Stimulated activated CD8-positive, alpha-beta memory T cell treated with anti-CD3 and anti-CD28 coated beads, Interleukin-4, amount 100 ng/mL, for 1 hour (primary cell): ENCODE measurements around the gene CNPY1.

Experiments used
- DNase-seq, 2 donors: peaks; one replicate each; pipeline ENCODE4 v3.0.0-alpha.2; 2020; ENCODE audit warnings: low read depth in 2 of 2, low spot score in 1 of 2

The CNPY1 gene

GRCh38 chr7:155468785-155469148, 77.6 kb downstream of the CNPY1 start:
- DNase-seq: no peak

DNA sequence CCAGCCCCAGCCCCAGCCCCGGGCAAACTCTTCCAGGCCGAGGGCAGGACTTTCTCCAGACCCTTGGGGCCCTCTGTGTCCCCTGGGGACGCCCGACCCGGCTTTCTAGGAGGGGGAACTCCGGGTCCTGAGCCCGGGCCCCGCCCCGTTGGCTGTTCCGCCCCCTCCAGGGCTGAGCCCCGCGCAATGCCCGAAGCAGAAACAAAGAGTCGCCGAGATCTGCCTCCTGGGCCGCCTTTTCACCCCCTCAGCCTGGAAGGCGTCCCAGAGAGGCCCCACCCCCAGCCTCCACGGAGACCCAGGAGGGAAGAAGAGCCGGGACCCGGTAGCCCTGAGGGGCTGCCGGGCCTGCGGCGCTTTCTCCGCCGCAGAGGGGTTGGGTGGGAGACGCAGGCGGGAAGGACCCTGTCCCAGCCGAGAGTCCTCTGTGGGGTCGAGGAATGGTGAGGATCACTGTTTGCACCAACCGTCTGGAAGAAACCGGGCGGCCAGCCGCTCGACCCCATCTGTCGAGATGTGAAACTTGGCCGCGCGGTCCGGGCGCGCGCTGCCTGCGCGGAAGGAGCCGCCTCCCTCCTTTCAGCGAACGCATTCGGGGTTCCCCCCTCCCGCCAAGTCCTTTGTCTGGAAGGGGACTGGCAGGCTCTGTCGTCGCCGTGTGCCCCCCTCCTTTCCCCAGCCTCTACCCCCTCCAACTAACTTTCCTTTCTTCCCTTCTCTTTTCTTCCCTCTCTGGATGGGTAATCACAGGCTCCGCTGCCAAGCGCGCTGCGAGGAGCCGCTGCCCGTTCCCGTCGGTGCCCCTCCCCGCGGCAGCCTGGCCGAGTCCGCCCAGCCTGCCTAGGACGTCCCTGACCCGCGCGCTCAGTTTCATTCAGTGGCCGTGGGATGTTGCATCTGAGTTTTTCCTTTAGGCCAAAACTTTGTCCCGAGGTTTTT, 78.2 kb downstream of the CNPY1 start:
- no peak for DNase-seq

DNA sequence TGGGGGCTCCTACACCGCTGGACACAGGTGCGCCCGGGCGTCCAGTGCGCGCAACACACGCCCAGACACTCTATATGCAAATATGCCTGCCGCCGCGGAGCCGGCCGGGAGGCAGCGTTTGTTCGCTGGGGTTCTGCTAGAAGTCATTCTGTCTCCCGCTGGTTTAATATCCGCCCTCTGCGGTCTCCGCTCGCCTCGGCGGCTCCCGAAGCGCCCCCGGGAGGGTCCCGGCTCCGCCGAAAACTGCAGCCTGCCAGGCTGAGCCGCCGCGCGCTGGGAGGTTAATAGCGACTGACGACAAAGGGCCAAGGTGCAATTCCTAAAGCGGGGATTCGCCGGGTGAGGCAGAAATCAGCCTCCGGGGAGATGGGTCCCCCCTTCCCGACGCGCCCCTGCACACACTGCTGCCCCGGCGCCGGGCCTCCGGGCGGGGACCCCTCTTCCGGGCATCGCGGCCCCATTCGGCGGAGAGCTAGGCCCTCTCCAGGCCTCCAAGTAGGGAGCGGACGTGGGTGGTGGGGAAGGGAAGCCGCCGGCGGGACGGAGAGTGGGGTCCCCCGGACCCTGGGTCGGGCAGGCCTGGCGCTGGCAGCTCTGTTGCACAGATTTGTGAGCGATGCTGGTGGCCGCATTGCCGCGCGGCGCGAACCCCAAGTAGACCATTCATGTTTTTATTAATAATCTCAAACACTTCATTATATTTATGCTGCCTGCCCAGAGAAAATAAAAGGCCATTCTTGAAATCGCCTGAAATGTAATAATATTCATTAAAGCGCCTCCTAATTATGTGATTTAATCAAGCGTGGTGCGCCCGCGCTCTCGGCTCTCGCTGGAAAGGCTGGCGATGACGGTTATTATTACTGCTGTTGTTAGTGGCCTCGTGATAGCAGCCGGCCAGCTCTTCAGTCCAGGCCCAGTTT, 79.3 kb downstream of the CNPY1 start:
- DNase-seq: no peak

DNA sequence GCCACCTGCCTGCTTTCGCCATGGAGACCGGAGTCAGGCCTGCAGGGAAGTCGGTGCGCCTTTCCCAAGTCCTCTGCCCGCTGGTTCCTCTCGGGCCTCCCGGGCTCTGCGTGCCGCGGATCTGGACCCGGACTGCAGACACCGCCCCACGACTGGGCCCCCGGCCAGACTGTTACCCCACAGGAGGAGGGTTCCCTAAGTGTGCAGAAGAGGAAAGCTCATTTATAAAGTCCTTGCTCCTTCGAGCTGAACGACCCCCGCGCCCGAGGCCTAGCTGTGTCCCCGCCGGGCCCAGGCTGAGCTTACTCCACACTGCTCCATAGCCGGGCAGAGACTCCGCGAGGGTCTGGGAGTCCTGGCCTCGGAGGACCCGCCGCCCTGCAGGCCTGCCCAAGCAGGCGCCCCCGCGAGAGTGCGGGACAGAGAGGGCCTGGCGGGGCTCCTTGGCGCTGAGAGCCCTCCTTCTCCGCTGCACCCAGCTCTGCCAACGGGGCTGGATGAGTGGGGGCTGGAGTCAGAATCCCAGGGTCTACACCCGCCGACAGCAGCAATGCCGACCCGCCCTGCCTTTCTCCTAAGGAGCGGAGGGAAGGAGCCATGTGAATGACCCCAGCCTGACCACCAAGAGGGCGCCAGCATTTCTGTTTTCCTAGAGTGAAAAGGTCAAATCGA, 80.1 kb downstream of the CNPY1 start:
- no peak for DNase-seq

- DNase-seq: no peak
Observed at GRCh38 chr7:155465761-155466141, 80.6 kb downstream of the CNPY1 start.

DNA sequence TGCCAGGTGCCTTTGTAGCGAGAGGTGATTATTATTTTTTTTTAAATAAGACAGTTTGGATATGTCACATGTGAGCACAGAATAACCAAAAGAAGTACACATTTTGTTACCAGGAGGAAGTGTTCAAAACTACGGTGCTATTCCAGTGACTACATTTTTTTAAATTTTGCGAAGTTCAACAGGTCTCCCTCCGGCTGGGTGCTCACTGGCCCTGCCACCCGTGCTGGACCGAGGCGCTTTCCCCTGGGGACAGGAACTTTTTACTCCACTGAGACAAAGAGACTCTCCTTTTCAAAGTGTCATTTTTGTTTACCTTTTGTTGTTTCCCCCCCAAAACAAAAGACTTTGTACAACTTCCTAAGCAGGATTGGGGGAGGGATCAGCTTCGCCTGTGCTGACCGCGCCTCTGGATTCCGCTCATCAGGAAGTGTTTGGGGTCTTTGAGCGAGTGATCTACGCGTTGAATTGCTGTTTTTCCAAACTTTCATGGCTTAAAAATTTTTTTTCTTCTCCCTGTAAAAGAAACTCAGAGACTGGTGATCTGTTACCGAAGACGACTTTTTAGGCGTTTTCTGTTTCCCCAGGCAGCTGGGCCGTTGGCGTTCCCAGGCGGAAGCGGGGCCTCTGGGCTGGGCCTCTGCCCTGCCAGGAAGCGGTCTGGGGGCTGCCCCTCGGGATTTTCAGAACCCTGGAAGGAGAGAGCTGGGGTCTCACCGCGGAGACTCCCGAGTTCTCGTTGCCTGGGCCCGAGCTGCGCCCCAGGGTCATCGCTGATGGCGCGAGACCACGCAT, 81.2 kb downstream of the CNPY1 start:
- no peak for DNase-seq

DNA sequence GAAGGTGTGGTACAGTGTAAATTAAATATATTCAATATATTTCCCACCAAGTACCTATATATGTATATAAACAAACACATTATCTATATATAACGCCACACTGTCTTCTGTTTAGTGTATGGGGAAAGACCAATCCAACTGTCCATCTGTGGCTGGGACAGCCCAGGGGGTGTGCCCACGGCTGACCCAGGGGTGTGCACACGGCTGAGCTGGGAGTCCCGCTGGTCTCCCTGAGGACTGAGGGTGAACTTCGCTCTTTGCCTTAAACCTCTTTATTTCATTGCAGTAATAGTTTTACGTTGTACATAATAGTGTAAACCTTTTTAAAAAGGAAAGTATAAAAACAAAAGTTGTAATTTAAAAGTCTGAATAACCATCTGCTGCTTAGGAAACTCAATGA, 82.2 kb downstream of the CNPY1 start:
- DNase-seq: no peak

DNA sequence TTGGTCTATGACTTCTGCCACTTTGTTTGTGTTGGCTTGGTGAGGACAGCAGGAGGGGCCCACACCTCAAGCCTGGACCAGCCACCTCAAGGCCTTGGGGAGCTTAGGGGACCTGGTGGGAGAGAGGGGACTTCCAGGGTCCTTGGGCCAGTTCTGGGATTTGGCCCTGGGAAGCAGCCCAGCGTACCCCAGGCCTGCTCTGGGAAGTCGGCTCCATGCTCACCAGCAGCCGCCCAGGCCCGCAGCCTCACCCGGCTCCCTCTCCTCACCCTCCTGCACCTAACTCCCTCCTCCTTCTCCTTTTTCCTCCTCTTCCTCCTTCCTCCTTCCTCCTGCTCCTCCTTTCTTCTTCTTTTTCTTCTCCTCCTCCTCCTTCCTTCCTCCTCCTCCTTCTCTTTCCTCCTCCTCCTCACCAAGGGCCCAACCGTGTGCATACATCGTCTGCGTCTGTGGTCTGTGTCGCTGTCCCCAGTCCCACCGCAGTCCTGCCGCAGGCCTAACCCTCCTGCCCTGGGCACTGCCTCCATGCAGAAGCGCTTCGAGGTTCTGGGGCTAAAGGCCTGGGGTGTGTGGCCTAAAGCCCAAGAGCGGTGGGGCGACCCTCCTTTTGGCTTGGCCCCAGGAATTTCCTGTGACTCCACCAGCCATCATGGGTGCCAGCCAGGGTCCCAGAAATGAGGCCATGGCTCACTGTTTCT, 83.1 kb downstream of the CNPY1 start:
- no peak for DNase-seq

- no peak for DNase-seq
Observed at GRCh38 chr7:155462163-155462735, 84.1 kb downstream of the CNPY1 start.

DNA sequence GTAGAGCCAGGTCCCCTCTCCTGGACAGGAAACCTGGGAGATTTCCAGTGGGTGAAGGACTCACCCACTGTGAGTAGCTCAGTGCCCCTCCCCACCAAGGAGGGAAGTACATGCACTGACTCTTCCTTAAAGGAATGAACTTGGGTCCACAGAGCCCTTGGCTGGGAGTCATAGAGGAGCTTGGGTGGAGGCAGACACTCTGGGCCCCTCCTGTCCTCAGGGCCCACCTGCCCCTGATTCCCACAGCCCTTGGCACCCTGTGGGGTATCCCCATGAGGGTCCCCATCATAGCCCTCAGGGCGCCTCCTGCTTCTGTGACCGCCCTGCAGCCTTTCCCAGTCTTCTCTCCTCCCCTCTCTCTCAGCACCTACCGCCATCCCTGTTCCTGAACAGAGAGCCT, 84.7 kb downstream of the CNPY1 start:
- DNase-seq: no peak

- DNase-seq: no peak
Observed at GRCh38 chr7:155460926-155461613, 85.3 kb downstream of the CNPY1 start.

- no peak for DNase-seq
Observed at GRCh38 chr7:155459700-155460461, 86.5 kb downstream of the CNPY1 start.

- no peak for DNase-seq
Observed at GRCh38 chr7:155458878-155459699, 87.3 kb downstream of the CNPY1 start.

GRCh38 chr7:155458111-155458877, 88.1 kb downstream of the CNPY1 start, which contains the start of gene EN2:
Gene EN2, plus strand, starts transcription at chr7:155458129. Its CDS starts 249 bp downstream, at chr7:155458378.
- DNase-seq: no peak

DNA sequence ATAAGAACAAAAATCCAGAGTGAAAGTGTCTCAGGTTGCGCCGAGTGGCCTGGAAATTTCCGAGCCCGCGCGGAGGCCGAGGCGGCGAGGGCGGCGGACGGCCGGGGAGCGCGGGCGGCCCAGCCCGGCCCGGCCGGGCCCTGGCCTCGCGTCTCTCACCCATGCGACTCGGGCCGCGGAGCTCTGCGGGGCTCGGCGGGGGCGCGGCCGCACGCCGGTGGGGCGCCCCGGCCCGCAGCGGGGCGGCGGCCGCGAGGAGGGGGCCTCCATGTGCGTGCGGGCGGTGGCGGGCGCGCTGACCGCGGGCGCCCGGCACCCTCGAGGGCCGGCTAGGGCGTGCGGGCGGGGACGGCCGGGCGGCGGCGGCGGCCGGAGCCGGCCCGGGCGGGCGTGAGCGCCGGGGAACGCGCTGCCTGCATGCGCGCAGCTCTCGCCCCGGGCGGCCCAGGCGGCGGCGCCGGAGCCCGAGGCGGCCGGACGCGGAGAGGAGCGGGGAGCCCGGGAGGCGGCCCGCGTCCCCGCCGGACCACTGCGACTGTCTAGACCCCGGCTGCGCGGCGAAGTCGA, 88.7 kb downstream of the CNPY1 start:
- no peak for DNase-seq
